ENCODE data around the gene HRAS. TPM values are rescaled to one million over a fixed set of nuclear protein-coding genes. Genes with fewer than 3 reads are reported as not detected.
A peak's percentile ranks its signal among the peaks of the same experiment; 100 is the strongest.

HRAS gene
- total RNA-seq, 1 experiment from 2014 or later = 69.0 TPM

DNA sequence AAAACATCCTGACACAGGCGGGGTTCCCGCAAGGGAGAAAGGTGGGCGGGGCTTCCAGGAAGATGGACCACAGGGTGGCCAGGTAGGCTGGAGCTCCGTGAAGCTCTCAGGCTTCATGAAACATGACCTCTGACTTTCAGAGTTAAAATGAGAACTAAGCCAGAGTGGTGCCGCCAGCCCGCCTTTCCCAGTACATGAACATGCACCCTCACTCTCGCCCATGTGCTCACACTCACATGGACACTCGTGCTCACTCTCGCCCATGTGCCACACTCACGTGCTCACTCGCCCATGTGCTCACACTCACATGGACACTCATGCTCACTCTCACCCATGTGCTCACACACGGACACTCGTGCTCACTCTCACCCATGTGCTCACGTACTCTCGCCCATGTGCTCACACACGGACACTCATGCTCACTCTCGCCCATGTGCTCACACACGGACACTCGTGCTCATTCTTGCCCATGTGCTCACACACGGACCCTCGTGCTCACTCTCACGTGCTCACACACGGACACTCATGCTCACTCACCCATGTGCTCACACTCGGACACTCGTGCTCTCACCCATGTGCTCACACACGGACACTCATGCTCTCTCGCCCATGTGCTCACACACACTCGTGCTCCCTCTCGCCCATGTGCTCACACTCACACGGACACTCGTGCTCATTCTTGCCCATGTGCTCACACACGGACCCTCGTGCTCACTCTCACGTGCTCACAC, 38.4 kb downstream of the HRAS start:
- Histone ChIP-seq H3K4me1 (no peaks in the 10 kb centered on the region), H3K27me3 (replicated peaks; ENCODE audit: control insufficient read depth, insufficient read depth, low read length) (no peaks in the 10 kb centered on the region), H3K36me3 (ENCODE audit: control insufficient read depth, insufficient read depth, low read length) (peaks cover 10% of the 10 kb centered on the region), H3K9me3 (no peaks in the 10 kb centered on the region), H3K4me3 (ENCODE audit: low read depth, low read length) (no peak overlapping the region)
- peak overlapping the region; percentile 30 for H3K4me3 Mint-ChIP-seq (ENCODE audit: unreplicated experiment)
- intact Hi-C loops (cut with micrococcal nuclease; ENCODE audit: unreplicated experiment) = no loop called here
- no TSS peak for BruUV-seq (replicated peaks)
- ChIA-PET POLR2A (no interaction called here), CTCF (no interaction called here)
- peak overlapping the region; percentile 69 for H3K27ac Mint-ChIP-seq (ENCODE audit: unreplicated experiment)
- no peaks in the 10 kb centered on the region for H3K9me3 Mint-ChIP-seq (ENCODE audit: unreplicated experiment)
- H3K4me1 Mint-ChIP-seq (ENCODE audit: low read depth, unreplicated experiment) = no peaks in the 10 kb centered on the region
- H3K36me3 Mint-ChIP-seq (ENCODE audit: insufficient read depth, unreplicated experiment) = peaks cover 97% of the 10 kb centered on the region
- peak in 1 of 2 experiments; percentile 37 for DNase-seq
- H3K27me3 Mint-ChIP-seq (ENCODE audit: insufficient read depth, unreplicated experiment) = no peaks in the 10 kb centered on the region
- TF ChIP-seq, protein P1, sequence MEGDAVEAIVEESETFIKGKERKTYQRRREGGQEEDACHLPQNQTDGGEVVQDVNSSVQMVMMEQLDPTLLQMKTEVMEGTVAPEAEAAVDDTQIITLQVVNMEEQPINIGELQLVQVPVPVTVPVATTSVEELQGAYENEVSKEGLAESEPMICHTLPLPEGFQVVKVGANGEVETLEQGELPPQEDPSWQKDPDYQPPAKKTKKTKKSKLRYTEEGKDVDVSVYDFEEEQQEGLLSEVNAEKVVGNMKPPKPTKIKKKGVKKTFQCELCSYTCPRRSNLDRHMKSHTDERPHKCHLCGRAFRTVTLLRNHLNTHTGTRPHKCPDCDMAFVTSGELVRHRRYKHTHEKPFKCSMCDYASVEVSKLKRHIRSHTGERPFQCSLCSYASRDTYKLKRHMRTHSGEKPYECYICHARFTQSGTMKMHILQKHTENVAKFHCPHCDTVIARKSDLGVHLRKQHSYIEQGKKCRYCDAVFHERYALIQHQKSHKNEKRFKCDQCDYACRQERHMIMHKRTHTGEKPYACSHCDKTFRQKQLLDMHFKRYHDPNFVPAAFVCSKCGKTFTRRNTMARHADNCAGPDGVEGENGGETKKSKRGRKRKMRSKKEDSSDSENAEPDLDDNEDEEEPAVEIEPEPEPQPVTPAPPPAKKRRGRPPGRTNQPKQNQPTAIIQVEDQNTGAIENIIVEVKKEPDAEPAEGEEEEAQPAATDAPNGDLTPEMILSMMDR (IDR thresholded peaks at IDR 0.05; ENCODE audit: insufficient read depth in 1 of 2, low read depth in 1 of 2, low read length in 1 of 2, severe bottlenecking in 1 of 2, unreplicated experiment in 1 of 2) = no peak

DNA sequence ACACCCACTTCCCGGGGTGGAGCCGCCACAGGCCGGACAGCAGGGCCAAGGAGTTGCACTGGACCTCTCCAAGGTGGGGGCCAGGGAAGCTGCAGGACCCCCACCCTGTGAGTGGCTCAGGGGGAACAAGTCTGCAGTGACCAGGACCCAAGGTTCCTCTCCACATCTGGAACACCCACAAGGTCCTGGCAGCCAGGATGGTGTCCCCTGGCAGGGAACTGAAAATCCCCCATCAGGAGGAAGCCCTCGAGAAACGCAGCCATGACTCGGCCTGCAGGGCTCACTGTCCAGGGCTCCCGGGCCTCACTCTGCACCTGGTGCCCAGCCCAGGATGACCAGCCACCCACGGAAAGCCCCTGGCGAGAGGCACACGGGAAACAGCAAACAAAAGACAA, 39.8 kb downstream of the HRAS start:
- Mint-ChIP-seq H3K9me3 (ENCODE audit: unreplicated experiment) (no peaks in the 10 kb centered on the region), H3K4me3 (ENCODE audit: unreplicated experiment) (no peak overlapping the region), H3K27ac (ENCODE audit: unreplicated experiment) (peak overlapping the region; percentile 71), H3K4me1 (ENCODE audit: low read depth, unreplicated experiment) (no peaks in the 10 kb centered on the region), H3K36me3 (ENCODE audit: insufficient read depth, unreplicated experiment) (peaks cover 93% of the 10 kb centered on the region), H3K27me3 (ENCODE audit: insufficient read depth, unreplicated experiment) (no peaks in the 10 kb centered on the region)
- no peaks in the 10 kb centered on the region for H3K9me3 ChIP-seq
- peaks cover 9% of the 10 kb centered on the region for H3K36me3 ChIP-seq (ENCODE audit: control insufficient read depth, insufficient read depth, low read length)
- TF ChIP-seq, protein P1 (IDR thresholded peaks at IDR 0.05; ENCODE audit: insufficient read depth in 1 of 2, low read depth in 1 of 2, low read length in 1 of 2, severe bottlenecking in 1 of 2, unreplicated experiment in 1 of 2) = no peak
- no peaks in the 10 kb centered on the region for H3K4me1 ChIP-seq
- ChIA-PET CTCF (no interaction called here), POLR2A (no interaction called here)
- BruUV-seq (replicated peaks) = no TSS peak
- H3K4me3 ChIP-seq (ENCODE audit: low read depth, low read length) = no peak overlapping the region
- H3K27me3 ChIP-seq (replicated peaks; ENCODE audit: control insufficient read depth, insufficient read depth, low read length) = no peaks in the 10 kb centered on the region
- no peak for DNase-seq
- intact Hi-C loops (cut with micrococcal nuclease; ENCODE audit: unreplicated experiment) = no loop called here

DNA sequence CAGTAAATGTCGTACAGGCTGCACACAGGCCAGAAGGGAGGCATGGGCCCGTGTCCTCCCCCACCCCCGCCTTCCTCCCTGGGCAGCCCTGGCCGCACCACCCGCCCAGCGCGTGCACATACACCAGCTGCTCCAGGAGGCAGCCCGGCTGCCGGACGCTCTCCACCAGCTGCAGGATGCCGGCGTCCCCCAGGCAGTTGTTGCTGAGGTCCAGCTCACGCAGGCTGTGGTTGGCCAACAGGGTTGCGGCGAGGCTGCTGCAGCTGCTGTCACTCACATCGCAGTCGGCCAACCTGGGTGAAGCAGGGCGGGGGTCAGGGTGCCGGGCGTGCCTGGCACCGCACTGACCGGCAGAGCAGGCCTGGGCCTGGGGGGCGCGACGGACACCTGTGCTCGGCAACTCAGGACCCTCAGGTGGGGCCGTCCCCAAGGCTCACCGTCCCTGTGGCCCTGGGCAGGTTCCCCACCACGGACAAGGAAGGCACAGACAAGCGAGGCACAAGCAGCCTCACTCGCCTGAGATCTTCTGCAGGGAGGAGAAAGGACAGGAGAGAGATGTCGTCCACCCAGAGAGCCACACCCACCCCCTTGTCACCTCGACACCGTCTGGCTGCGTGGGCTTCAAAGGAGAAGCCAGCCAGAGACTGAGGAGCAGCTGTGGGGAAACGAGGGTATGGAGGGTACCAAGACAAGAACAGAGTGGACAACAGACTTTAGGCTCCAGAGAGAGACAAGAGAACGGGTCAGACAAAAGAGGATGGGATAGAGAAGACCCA, 40.4 kb downstream of the HRAS start:
- Mint-ChIP-seq H3K4me1 (ENCODE audit: low read depth, unreplicated experiment) (no peaks in the 10 kb centered on the region), H3K27ac (ENCODE audit: unreplicated experiment) (peak overlapping the region; percentile 71), H3K9me3 (ENCODE audit: unreplicated experiment) (no peaks in the 10 kb centered on the region), H3K36me3 (ENCODE audit: insufficient read depth, unreplicated experiment) (peaks cover 88% of the 10 kb centered on the region), H3K4me3 (ENCODE audit: unreplicated experiment) (no peak overlapping the region), H3K27me3 (ENCODE audit: insufficient read depth, unreplicated experiment) (no peaks in the 10 kb centered on the region)
- CTCF ChIA-PET = no interaction called here
- H3K36me3 ChIP-seq (ENCODE audit: control insufficient read depth, insufficient read depth, low read length) = peaks cover 7% of the 10 kb centered on the region
- no TSS peak for BruUV-seq (replicated peaks)
- TF ChIP-seq, protein P1 (IDR thresholded peaks at IDR 0.05; ENCODE audit: insufficient read depth in 1 of 2, low read depth in 1 of 2, low read length in 1 of 2, severe bottlenecking in 1 of 2, unreplicated experiment in 1 of 2) = no peak
- no peak overlapping the region for H3K4me3 ChIP-seq (ENCODE audit: low read depth, low read length)
- no peaks in the 10 kb centered on the region for H3K4me1 ChIP-seq
- POLR2A ChIA-PET = no interaction called here
- intact Hi-C loops (cut with micrococcal nuclease; ENCODE audit: unreplicated experiment) = no loop called here
- no peaks in the 10 kb centered on the region for H3K9me3 ChIP-seq
- H3K27me3 ChIP-seq (replicated peaks; ENCODE audit: control insufficient read depth, insufficient read depth, low read length) = no peaks in the 10 kb centered on the region
- DNase-seq = no peak
